PFSK-1 (cell line): ENCODE data around the gene UNC80.

Experiments
- POLR2AphosphoS5 ChIP-seq: IDR thresholded peaks from 2 replicates; pipeline ENCODE4 v1.6.1; 2012; ENCODE audit warnings: low read depth, mild to moderate bottlenecking, control low read depth, low read length, moderate library complexity
- REST ChIP-seq, 2 experiments: IDR thresholded peaks; 2 replicates each; pipeline versions ENCODE4 v1.6.1 to v1.8.0; 2011 to 2012; ENCODE audit warnings: low read depth in 2 of 2, low read length in 2 of 2, control low read depth in 1 of 2, inconsistent platforms in 1 of 2, mild to moderate bottlenecking in 1 of 2, moderate library complexity in 1 of 2; ENCODE audit not compliant: insufficient read depth in 1 of 2

DNA sequence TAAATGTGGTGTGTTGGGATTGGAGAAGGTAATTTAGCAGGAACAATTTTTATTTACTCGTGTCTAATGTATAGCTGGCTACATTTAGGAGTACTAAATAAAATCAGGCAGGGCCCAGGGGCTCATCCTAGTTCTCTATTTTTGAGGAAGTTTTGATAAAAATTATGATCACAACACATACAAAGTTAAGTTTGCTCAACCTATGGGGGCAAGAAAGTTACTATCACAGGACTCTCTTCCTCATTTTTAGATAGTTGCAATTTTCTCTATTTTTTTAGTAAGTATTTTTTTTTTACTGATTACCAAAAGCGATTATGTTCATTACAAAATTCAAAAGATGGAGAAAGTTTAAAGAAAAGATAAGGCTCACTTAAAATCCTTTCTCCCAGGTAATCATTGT, 170.8 kb downstream of the UNC80 start:
- no peak for TF ChIP-seq POLR2AphosphoS5
- TF ChIP-seq REST (IDR thresholded peaks at IDR 0.05; ENCODE audit: insufficient read depth in 1 of 2, low read depth in 2 of 2, low read length in 2 of 2): no peak
